Endodermal cell (in vitro differentiated cells): ENCODE measurements around the gene LRRC75B. TPM values are rescaled to one million over a fixed set of nuclear protein-coding genes. Genes with fewer than 3 reads are reported as not detected.
"Not testable (repeated sequence)": the region's sequence is repeated elsewhere in the genome, so short reads cannot be mapped to it uniquely, and the experiment has no call there.

Experiments
- DNase-seq: peaks from one replicate; pipeline ENCODE4 v3.0.0-alpha.2; 2017
- H3K27ac ChIP-seq: 2 replicates; pipeline ENCODE4 v1.5.1; 2013; ENCODE audit warnings: mild to moderate bottlenecking, low read depth, low read length, moderate library complexity
- H3K27me3 ChIP-seq: 2 replicates; pipeline ENCODE4 v1.6.1; 2013; ENCODE audit warnings: mild to moderate bottlenecking, low read length, moderate library complexity; ENCODE audit not compliant: insufficient read depth, control insufficient read depth, poor library complexity, severe bottlenecking
- H3K36me3 ChIP-seq: 2 replicates; pipeline ENCODE4 v1.7.0; 2013; ENCODE audit warnings: mild to moderate bottlenecking, low read length, moderate library complexity; ENCODE audit not compliant: control insufficient read depth, insufficient read depth
- H3K4me1 ChIP-seq: one replicate; pipeline ENCODE4 v1.7.0; 2013; ENCODE audit warnings: low read length; ENCODE audit not compliant: control insufficient read depth, insufficient read depth
- H3K4me3 ChIP-seq: 2 replicates; pipeline ENCODE4 v1.5.1; 2013; ENCODE audit warnings: mild to moderate bottlenecking, low read length, moderate library complexity
- H3K9ac ChIP-seq: 2 replicates; pipeline ENCODE4 v1.6.1; 2013; ENCODE audit warnings: mild to moderate bottlenecking, low read length, moderate library complexity; ENCODE audit not compliant: poor library complexity, severe bottlenecking; ENCODE audit errors: extremely low read depth
- H3K9me3 ChIP-seq: 2 replicates; pipeline ENCODE4 v1.6.1; 2013; ENCODE audit warnings: mild to moderate bottlenecking, low read length, moderate library complexity; ENCODE audit not compliant: control insufficient read depth
- H3K27ac Mint-ChIP-seq: 2 replicates; pipeline ENCODE4 v1.8.0; 2020; ENCODE audit warnings: mixed read lengths
- H3K27me3 Mint-ChIP-seq: 2 replicates; pipeline ENCODE4 v1.8.0; 2021; ENCODE audit warnings: mild to moderate bottlenecking, mixed read lengths; ENCODE audit not compliant: insufficient read depth
- H3K36me3 Mint-ChIP-seq: 2 replicates; pipeline ENCODE4 v1.8.0; 2020; ENCODE audit warnings: low read depth, mixed read lengths
- H3K4me1 Mint-ChIP-seq: 2 replicates; pipeline ENCODE4 v1.8.0; 2020; ENCODE audit warnings: mixed read lengths
- H3K4me3 Mint-ChIP-seq: 2 replicates; pipeline ENCODE4 v1.8.0; 2020; ENCODE audit warnings: mild to moderate bottlenecking, moderate library complexity, mixed read lengths
- H3K9me3 Mint-ChIP-seq: 2 replicates; pipeline ENCODE4 v1.8.0; 2020; ENCODE audit warnings: mild to moderate bottlenecking, mixed read lengths
- CTCF ChIP-seq: fragments of 200-600 bp; sonication (generic); conservative IDR thresholded peaks from 2 replicates; pipeline ENCODE4 v1.5.0; 2021; ENCODE audit warnings: antibody characterized with exemption, mild to moderate bottlenecking
- WGBS, 2 experiments: methylation state at CpG; one replicate each; pipeline versions ENCODE4 v1.1.5 to v1.1.7; 2013; ENCODE audit warnings: missing lambda C conversion rate in 2 of 2, mixed read lengths in 1 of 2; ENCODE audit not compliant: insufficient coverage in 1 of 2, insufficient read length in 1 of 2; 5-methylcytosine and 5-hydroxymethylcytosine counted together
- total RNA-seq, 2 donors: library from RNA; stranded (reverse); fragmentation: NEBNext Ultra II Directional in 1 of 2; extraction: Animal tissue kit (Norgen Biotek cat#: 25700) in 1 of 2; gene quantifications; 2 replicates in 1 of 2; 3 replicates in 1 of 2; pipeline ENCODE4 v1.2.1, GENCODE V29; 2021

LRRC75B gene
- total RNA-seq, 2 donors from 2014 or later: 27.4 to 31.2 TPM

DNA sequence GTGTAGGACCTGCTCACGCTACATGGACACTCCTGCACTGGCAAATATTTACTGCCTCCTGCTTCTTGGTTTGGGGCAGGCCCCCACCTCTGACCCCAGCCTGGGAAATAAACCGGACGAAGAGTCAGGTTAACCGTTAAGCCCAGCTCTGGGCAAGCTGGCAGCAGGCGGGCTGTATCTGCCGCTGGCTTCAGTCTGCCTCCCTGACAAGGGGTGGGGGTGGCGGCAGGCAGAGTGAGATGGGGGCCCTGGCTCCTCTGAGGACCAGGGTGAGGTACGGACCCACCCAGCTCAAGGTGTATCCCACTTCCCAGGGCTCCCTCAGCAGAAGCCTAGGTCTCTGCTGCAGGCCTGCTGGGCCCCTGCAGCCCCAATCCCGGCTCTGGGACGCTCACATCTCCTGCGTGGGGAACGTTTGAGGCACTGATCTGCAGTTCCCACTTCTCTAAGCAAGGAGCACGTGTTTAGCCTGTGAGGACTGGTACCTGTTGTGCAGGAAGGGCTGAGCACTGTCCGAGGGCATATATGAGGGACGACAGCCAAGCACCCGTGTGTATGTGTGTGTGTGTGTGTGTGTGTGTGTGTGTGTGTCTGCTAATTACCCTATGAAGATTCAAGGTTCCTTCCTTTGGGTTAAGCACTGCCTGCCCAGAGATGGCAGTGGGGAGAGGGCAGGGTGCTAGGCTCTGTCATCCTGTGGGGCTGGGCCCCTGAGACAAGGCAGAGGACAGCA, 1.1 kb upstream of the LRRC75B start:
- peak; percentile 60 for DNase-seq
- Mint-ChIP-seq H3K4me3 (peak overlapping the region; percentile 88), H3K36me3 (no peaks in the 10 kb centered on the region), H3K4me1 (peaks cover under 1% of the 10 kb centered on the region), H3K27ac (no peak overlapping the region), H3K9me3 (no peaks in the 10 kb centered on the region), H3K27me3 (no peaks in the 10 kb centered on the region)
- TF ChIP-seq CTCF: no peak
- H3K4me3 ChIP-seq: no peak overlapping the region
- no peaks in the 10 kb centered on the region for H3K27me3 ChIP-seq
- no peaks in the 10 kb centered on the region for H3K9me3 ChIP-seq
- H3K9ac ChIP-seq: no peak overlapping the region
- H3K36me3 ChIP-seq: no peaks in the 10 kb centered on the region
- H3K4me1 ChIP-seq: no peaks in the 10 kb centered on the region
- no peak overlapping the region for H3K27ac ChIP-seq
- WGBS, 2 experiments: 83 to 90% methylated on average over 10 to 16 of the region's 16 CpGs

GRCh38 chr22:24593559-24593835, 624 bp upstream of the LRRC75B start:
- H3K27ac ChIP-seq: peak overlapping the region; percentile 68
- H3K27ac Mint-ChIP-seq: peak overlapping the region; percentile 88

GRCh38 chr22:24592058-24592850, 619 bp downstream of the LRRC75B start:
- H3K9me3 Mint-ChIP-seq: no peaks in the 10 kb centered on the region
- no peaks in the 10 kb centered on the region for H3K4me1 ChIP-seq
- H3K36me3 ChIP-seq: no peaks in the 10 kb centered on the region
- H3K4me3 ChIP-seq: peak overlapping the region; percentile 82
- TF ChIP-seq CTCF: no peak
- H3K27ac ChIP-seq: peak overlapping the region; percentile 60
- peak overlapping the region; percentile 91 for H3K27ac Mint-ChIP-seq
- H3K27me3 ChIP-seq: no peaks in the 10 kb centered on the region
- 12 to 25% methylated on average over 4 to 33 of the region's 33 CpGs for WGBS, 2 experiments
- no peaks in the 10 kb centered on the region for H3K27me3 Mint-ChIP-seq
- H3K9ac ChIP-seq: peak overlapping the region; percentile 64
- H3K36me3 Mint-ChIP-seq: no peaks in the 10 kb centered on the region
- H3K4me3 Mint-ChIP-seq: peak overlapping the region; percentile 88
- H3K9me3 ChIP-seq: no peaks in the 10 kb centered on the region
- no peaks in the 10 kb centered on the region for H3K4me1 Mint-ChIP-seq
- peak; percentile 79 for DNase-seq

More at GRCh38 chr22:24593559-24593835, 624 bp upstream of the LRRC75B start:
- not testable (repeated sequence) for H3K36me3 ChIP-seq, H3K36me3 Mint-ChIP-seq, H3K4me1 Mint-ChIP-seq, H3K4me1 ChIP-seq, H3K9me3 ChIP-seq, H3K27me3 Mint-ChIP-seq, H3K9me3 Mint-ChIP-seq, DNase-seq, H3K27me3 ChIP-seq
- H3K4me3 ChIP-seq: peak overlapping the region; percentile 72
- 92 to 96% methylated on average over 10 of the region's 10 CpGs for WGBS, 2 experiments
- H3K4me3 Mint-ChIP-seq: peak overlapping the region; percentile 88
- peak overlapping the region; percentile 55 for H3K9ac ChIP-seq
